Measurements from ENCODE around the gene SCML2.
"Not testable (repeated sequence)": the region's sequence is repeated elsewhere in the genome, so short reads cannot be mapped to it uniquely, and the experiment has no call there.

Gene SCML2

GRCh38 chrX:18271725-18272124, 82.8 kb downstream of the SCML2 start:
- DNase-seq (ENCODE audit: low read depth in 3 of 3): no peak

- no peak for DNase-seq (ENCODE audit: low read depth in 3 of 3)
Measured at GRCh38 chrX:18271309-18271708, 83.2 kb downstream of the SCML2 start.

GRCh38 chrX:18255059-18255458, 99.4 kb downstream of the SCML2 start:
- no peak for DNase-seq (ENCODE audit: low read depth in 3 of 3)

GRCh38 chrX:18252644-18253359, 101.7 kb downstream of the SCML2 start:
- DNase-seq (ENCODE audit: low read depth in 3 of 3): no peak

- not testable (repeated sequence) for DNase-seq (ENCODE audit: low read depth in 3 of 3)
Measured at GRCh38 chrX:18229646-18230045, 124.8 kb downstream of the SCML2 start.

- no peak for DNase-seq (ENCODE audit: low read depth in 3 of 3)
Measured at GRCh38 chrX:18228069-18228468, 126.4 kb downstream of the SCML2 start.

- DNase-seq (ENCODE audit: low read depth in 3 of 3): no peak
Measured at GRCh38 chrX:18227458-18227857, 127.0 kb downstream of the SCML2 start.

GRCh38 chrX:18220786-18221185, 133.7 kb downstream of the SCML2 start, which contains the start of gene BEND2:
Gene BEND2, minus strand, starts transcription at chrX:18220886. Its CDS starts 136 bp downstream, at chrX:18220750.
- DNase-seq (ENCODE audit: low read depth in 3 of 3): no peak

GRCh38 chrX:18210470-18210869, 144.0 kb downstream of the SCML2 start:
- no peak for DNase-seq (ENCODE audit: low read depth in 3 of 3)

- no peak for DNase-seq (ENCODE audit: low read depth in 3 of 3)
Measured at GRCh38 chrX:18206657-18207056, 147.8 kb downstream of the SCML2 start.

- no peak for DNase-seq (ENCODE audit: low read depth in 3 of 3)
Measured at GRCh38 chrX:18203631-18204030, 150.9 kb downstream of the SCML2 start.

- DNase-seq (ENCODE audit: low read depth in 3 of 3): no peak
Measured at GRCh38 chrX:18194688-18195087, 159.8 kb downstream of the SCML2 start.
